Astrocyte (in vitro differentiated cells and primary cell): ENCODE data around the gene ZNF780B.

ENCODE experiments used
- CTCF ChIP-seq: IDR thresholded peaks from 2 replicates; pipeline ENCODE4 v1.5.1; 2011; ENCODE audit warnings: low read depth, mild to moderate bottlenecking, inconsistent platforms, low read length, moderate library complexity; ENCODE audit not compliant: insufficient read depth
- EZH2 ChIP-seq: IDR thresholded peaks from 2 replicates; pipeline ENCODE4 v1.6.1; 2012; ENCODE audit warnings: mild to moderate bottlenecking, low read length, inconsistent platforms; ENCODE audit not compliant: insufficient read depth

GRCh38 chr19:40033989-40034560, 22.0 kb downstream of the ZNF780B start:
- TF ChIP-seq CTCF (no peak), EZH2 (no peak)
